ENCODE results near the gene ANO4. TPM values are rescaled to one million over a fixed set of nuclear protein-coding genes. Genes with fewer than 3 reads are reported as not detected.

Gene ANO4
- total RNA-seq, 2 experiments from 2014 or later: not detected

DNA sequence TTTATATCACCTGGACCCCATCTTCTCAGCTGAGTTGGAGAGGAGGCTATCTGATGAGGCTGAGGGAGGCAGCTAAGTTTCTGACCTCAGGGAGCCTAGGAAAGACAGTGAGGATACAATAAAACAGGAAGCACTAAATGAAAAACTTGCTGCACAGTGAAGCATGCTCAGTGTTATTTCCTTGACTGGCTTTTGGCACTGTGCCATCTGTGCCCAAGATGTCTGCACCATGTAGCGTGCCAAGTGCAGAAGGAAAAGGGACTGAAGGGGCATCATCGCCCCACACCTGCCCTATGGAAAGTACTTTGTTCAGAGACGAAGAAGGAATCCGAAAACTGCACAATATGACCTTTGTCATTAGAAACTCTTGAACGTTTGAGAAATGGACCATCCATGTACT, 102.7 kb downstream of the ANO4 start:
- H3K4me1 Mint-ChIP-seq (ENCODE audit: low read depth): no peaks in the 10 kb centered on the region
- intact Hi-C loops (cut with micrococcal nuclease): no loop called here

DNA sequence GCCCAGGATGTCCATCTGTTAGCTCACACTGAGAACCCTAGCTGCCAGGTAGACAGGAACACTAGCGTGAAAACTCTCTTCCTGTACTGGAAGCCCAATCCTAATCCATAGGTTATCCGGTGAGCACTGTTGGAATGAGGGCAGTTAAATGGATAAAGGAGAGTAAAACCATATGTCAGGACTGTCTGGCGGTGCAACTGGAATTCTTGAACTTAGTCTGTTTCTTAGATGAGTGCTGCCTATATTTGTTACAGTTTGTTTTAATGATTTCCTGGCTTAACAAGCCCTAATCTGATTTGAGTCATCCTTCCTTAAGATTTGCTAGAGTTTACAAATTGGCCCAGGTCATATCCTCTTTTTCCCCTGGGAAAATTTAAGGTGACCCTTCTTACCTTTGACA, 104.7 kb downstream of the ANO4 start:
- POLR2A ChIA-PET: no interaction called here
- TF ChIP-seq, protein P1, sequence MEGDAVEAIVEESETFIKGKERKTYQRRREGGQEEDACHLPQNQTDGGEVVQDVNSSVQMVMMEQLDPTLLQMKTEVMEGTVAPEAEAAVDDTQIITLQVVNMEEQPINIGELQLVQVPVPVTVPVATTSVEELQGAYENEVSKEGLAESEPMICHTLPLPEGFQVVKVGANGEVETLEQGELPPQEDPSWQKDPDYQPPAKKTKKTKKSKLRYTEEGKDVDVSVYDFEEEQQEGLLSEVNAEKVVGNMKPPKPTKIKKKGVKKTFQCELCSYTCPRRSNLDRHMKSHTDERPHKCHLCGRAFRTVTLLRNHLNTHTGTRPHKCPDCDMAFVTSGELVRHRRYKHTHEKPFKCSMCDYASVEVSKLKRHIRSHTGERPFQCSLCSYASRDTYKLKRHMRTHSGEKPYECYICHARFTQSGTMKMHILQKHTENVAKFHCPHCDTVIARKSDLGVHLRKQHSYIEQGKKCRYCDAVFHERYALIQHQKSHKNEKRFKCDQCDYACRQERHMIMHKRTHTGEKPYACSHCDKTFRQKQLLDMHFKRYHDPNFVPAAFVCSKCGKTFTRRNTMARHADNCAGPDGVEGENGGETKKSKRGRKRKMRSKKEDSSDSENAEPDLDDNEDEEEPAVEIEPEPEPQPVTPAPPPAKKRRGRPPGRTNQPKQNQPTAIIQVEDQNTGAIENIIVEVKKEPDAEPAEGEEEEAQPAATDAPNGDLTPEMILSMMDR (IDR thresholded peaks at IDR 0.05): no peak
- no peaks in the 10 kb centered on the region for H3K36me3 Mint-ChIP-seq (ENCODE audit: low read depth)
- no peak overlapping the region for H3K4me3 Mint-ChIP-seq
- H3K27ac Mint-ChIP-seq: no peak overlapping the region
- no peak for ATAC-seq
- no peaks in the 10 kb centered on the region for H3K27me3 Mint-ChIP-seq
- no peaks in the 10 kb centered on the region for H3K9me3 Mint-ChIP-seq
- no peaks in the 10 kb centered on the region for H3K4me1 Mint-ChIP-seq (ENCODE audit: low read depth)
- CTCF ChIA-PET: no interaction called here
- DNase-seq: no peak
- intact Hi-C loops (cut with micrococcal nuclease): no loop called here

More for the DNA sequence above, 102.7 kb downstream of the ANO4 start:
- POLR2A ChIA-PET: no interaction called here
- Mint-ChIP-seq H3K27ac (no peak overlapping the region), H3K9me3 (no peaks in the 10 kb centered on the region), H3K4me3 (no peak overlapping the region), H3K27me3 (no peaks in the 10 kb centered on the region), H3K36me3 (ENCODE audit: low read depth) (no peaks in the 10 kb centered on the region)
- TF ChIP-seq, protein P1 (IDR thresholded peaks at IDR 0.05): no peak
- DNase-seq (no peak), ATAC-seq (no peak)
- CTCF ChIA-PET: no interaction called here

DNA sequence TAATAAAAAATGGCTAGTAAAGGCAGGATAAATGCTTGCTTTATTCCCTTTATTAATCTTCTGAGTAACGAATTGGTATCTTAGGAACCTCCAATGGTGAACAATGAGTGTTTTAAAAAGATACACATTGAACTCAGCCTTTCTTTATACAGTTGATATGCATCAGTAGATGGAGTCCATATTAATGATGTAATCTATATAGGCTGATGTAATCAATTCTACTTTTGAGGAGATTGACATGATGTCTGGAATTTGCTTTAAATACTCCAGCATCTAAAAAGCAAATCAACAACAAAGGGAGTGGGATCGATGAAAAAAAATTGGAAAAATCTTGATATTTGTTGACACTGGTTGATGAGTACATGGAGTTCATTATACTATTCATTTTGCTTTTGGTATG, 106.2 kb downstream of the ANO4 start:
- intact Hi-C loops (cut with micrococcal nuclease): no loop called here
- ChIA-PET CTCF (no interaction called here), POLR2A (no interaction called here)
- ATAC-seq (no peak), DNase-seq (no peak)
- TF ChIP-seq, protein P1 (IDR thresholded peaks at IDR 0.05): no peak
- no peaks in the 10 kb centered on the region for H3K27me3 Mint-ChIP-seq
- H3K4me1 Mint-ChIP-seq (ENCODE audit: low read depth): no peaks in the 10 kb centered on the region
- no peaks in the 10 kb centered on the region for H3K36me3 Mint-ChIP-seq (ENCODE audit: low read depth)
- H3K4me3 Mint-ChIP-seq: no peak overlapping the region
- H3K27ac Mint-ChIP-seq: no peak overlapping the region
- no peaks in the 10 kb centered on the region for H3K9me3 Mint-ChIP-seq

DNA sequence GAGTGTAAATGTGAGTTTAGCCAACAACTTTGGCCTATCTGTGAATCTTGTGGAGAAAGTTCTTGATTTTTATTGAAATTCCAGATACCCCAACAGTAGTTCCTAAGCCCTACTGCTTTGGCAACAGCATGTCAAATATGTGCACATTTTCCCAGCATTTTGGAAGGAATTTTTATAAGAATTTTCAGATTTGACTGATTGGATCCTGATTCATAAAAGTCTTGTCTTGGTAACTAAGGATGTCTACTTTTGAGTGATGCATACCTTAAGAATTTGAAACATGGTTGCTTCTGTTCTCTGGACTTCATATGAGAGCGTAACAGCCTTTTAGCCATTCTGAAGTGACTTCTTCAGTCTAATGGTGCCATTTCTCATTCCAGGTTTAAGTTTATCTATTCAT, 106.7 kb downstream of the ANO4 start:
- no peak overlapping the region for H3K27ac Mint-ChIP-seq

DNA sequence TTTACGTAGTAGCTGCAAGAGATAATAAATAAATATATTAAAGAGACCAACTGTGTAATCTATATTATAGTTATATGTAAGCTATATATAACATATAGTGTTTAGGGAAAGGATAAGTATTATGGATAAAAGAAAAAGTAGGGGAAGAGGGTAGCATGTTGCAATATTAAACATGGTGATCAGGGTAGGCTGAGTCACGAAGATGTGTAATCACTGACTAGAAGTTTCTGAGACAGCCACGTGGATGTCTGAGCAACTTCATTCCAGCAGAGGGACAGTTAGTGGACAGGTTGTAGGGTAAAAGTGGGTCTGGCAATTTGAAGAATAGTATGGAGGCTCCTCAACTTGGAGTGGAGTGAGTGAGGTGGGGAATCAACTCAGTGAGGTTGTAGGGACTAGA, 109.7 kb downstream of the ANO4 start:
- no peaks in the 10 kb centered on the region for H3K27me3 Mint-ChIP-seq
- no peaks in the 10 kb centered on the region for H3K9me3 Mint-ChIP-seq
- ATAC-seq (no peak), DNase-seq (no peak)
- H3K4me3 Mint-ChIP-seq: no peak overlapping the region
- no peaks in the 10 kb centered on the region for H3K36me3 Mint-ChIP-seq (ENCODE audit: low read depth)
- TF ChIP-seq, protein P1 (IDR thresholded peaks at IDR 0.05): no peak
- H3K27ac Mint-ChIP-seq: no peak overlapping the region
- CTCF ChIA-PET: no interaction called here
- intact Hi-C loops (cut with micrococcal nuclease): no loop called here
- POLR2A ChIA-PET: no interaction called here
- H3K4me1 Mint-ChIP-seq (ENCODE audit: low read depth): no peaks in the 10 kb centered on the region

More for the DNA sequence above, 106.7 kb downstream of the ANO4 start:
- H3K27me3 Mint-ChIP-seq: no peaks in the 10 kb centered on the region
- ChIA-PET CTCF (no interaction called here), POLR2A (no interaction called here)
- intact Hi-C loops (cut with micrococcal nuclease): no loop called here
- H3K9me3 Mint-ChIP-seq: no peaks in the 10 kb centered on the region
- no peak overlapping the region for H3K4me3 Mint-ChIP-seq
- no peak for DNase-seq
- TF ChIP-seq, protein P1 (IDR thresholded peaks at IDR 0.05): no peak
- H3K4me1 Mint-ChIP-seq (ENCODE audit: low read depth): no peaks in the 10 kb centered on the region
- no peak for ATAC-seq
- no peaks in the 10 kb centered on the region for H3K36me3 Mint-ChIP-seq (ENCODE audit: low read depth)

All from activated CD8-positive, alpha-beta T cell treated with anti-CD3 and anti-CD28 coated beads for 36 hours (primary cell).